ENCODE measurements around the gene KBTBD2. TPM values are rescaled to one million over a fixed set of nuclear protein-coding genes. Genes with fewer than 3 reads are reported as not detected.

KBTBD2 gene
- polyA plus RNA-seq, 3 donors: 23.7 to 48.4 (median 33.9) TPM

DNA sequence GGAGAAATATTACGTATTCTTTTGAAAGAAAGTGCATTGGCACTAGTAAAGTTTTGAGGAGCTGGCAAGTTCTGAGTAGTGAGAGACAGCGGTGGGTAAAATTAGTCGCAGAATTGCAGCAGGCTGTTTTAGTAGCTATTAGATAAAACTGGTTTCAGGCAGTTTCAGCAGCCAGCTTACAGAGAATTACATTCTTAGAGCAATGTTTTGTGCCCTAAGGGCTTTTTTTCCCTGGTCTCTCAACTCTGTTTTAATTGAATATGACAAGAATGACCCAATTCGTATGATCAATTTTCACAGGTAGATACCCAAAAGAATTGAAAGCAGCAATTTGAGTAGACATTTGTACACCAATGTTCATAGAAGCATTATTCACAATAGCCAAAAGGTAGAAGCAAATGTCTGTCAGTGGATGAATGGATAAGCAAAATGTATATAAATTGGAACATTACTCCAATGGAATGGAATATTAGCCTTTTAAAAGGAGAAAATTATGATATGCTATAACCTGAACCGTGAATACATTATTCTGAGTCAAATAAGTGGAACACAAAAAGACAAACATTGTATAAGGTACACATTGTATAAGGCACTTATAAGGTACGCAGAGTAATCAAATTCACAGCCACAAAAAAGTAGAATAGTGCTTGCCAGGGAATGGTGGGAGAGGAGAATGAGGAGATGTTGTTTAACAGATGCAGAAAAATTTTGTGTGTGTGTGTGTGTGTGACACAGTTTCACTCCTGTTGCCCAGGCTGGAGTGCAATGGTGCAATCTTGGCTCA is 5.2 kb upstream of the KBTBD2 start:
- peaks cover 12% of the 10 kb centered on the region for H3K4me1 Mint-ChIP-seq
- no peak overlapping the region for H3K4me3 ChIP-seq (replicated peaks in 1 of 3; ENCODE audit: low read depth in 2 of 3, low read length in 3 of 3)
- no peak overlapping the region for H3K27ac ChIP-seq (ENCODE audit: low read depth in 1 of 2, low read length in 2 of 2)
- no peak overlapping the region for H3K4me2 ChIP-seq (replicated peaks; ENCODE audit: extremely low read depth, low read length, poor library complexity, severe bottlenecking)
- H3K27me3 ChIP-seq (ENCODE audit: control insufficient read depth in 2 of 2, insufficient read depth in 2 of 2, low read length in 2 of 2): no peaks in the 10 kb centered on the region
- no peak overlapping the region for H2AFZ ChIP-seq (ENCODE audit: insufficient read depth, low read depth, low read length, poor library complexity, severe bottlenecking)
- H3K4me3 Mint-ChIP-seq: no peak overlapping the region
- no peaks in the 10 kb centered on the region for H3K79me2 ChIP-seq (ENCODE audit: insufficient read depth, low read length)
- H3K9ac ChIP-seq (ENCODE audit: insufficient read depth, low read length, poor library complexity, severe bottlenecking): no peak overlapping the region
- no peaks in the 10 kb centered on the region for H3K36me3 Mint-ChIP-seq
- peaks cover 11 to 13% of the 10 kb centered on the region in 2 donors for H3K4me1 ChIP-seq (ENCODE audit: control insufficient read depth in 1 of 2, insufficient read depth in 2 of 2, low read length in 2 of 2)
- WGBS (ENCODE audit: insufficient coverage): 94% methylated on average over 3 of the region's 6 CpGs
- no peaks in the 10 kb centered on the region for H3K9me3 ChIP-seq (replicated peaks in 1 of 2; ENCODE audit: control insufficient read depth in 1 of 2, insufficient read depth in 1 of 2, low read length in 2 of 2)
- no peaks in the 10 kb centered on the region for H3K36me3 ChIP-seq (replicated peaks in 1 of 2; ENCODE audit: control insufficient read depth in 1 of 2, insufficient read depth in 2 of 2, low read length in 2 of 2)
- H3K27me3 Mint-ChIP-seq (ENCODE audit: low read depth in 3 of 3): peaks cover 0 to 4% (median 4%) of the 10 kb centered on the region in 3 donors
- no peaks in the 10 kb centered on the region for H4K20me1 ChIP-seq (ENCODE audit: insufficient read depth, low read length)
- intact Hi-C loops (cut with micrococcal nuclease): loop anchor here (10.0 kb wide), 2 partner anchors 228 to 402 kb away; partner anchors contain the start of genes AVL9 (in 1 of the 2), BBS9 (in 1 of the 2) and LSM5 (in 1 of the 2)
- H3K9me3 Mint-ChIP-seq: no peaks in the 10 kb centered on the region
- no peak overlapping the region for H3K27ac Mint-ChIP-seq
- DNase-seq: no peak
- TF ChIP-seq, protein P1, sequence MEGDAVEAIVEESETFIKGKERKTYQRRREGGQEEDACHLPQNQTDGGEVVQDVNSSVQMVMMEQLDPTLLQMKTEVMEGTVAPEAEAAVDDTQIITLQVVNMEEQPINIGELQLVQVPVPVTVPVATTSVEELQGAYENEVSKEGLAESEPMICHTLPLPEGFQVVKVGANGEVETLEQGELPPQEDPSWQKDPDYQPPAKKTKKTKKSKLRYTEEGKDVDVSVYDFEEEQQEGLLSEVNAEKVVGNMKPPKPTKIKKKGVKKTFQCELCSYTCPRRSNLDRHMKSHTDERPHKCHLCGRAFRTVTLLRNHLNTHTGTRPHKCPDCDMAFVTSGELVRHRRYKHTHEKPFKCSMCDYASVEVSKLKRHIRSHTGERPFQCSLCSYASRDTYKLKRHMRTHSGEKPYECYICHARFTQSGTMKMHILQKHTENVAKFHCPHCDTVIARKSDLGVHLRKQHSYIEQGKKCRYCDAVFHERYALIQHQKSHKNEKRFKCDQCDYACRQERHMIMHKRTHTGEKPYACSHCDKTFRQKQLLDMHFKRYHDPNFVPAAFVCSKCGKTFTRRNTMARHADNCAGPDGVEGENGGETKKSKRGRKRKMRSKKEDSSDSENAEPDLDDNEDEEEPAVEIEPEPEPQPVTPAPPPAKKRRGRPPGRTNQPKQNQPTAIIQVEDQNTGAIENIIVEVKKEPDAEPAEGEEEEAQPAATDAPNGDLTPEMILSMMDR (IDR thresholded peaks at IDR 0.05): no peak

DNA sequence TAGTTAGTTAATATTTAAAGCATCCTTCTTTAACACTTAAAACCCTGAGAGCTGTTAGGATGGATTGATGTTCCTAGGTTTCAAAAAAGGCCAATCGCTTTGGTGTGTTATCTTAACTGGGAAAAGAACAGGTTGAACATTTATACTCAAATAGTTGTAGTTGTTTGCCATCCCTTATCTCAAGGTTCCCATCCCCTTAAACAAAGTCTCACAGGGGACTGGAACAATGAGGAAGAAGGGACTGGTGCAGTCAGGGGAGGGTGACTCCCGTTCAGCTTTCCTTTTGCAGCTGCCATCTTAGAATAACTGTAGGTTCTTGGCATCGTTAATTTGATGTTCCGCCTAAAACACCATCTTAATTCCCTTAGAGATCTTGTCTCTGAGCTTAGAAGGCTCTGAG is 2.6 kb upstream of the KBTBD2 start:
- Histone ChIP-seq H3K9ac (ENCODE audit: insufficient read depth, low read length, poor library complexity, severe bottlenecking) (no peak overlapping the region), H3K27me3 (ENCODE audit: control insufficient read depth in 2 of 2, insufficient read depth in 2 of 2, low read length in 2 of 2) (no peaks in the 10 kb centered on the region), H2AFZ (ENCODE audit: insufficient read depth, low read depth, low read length, poor library complexity, severe bottlenecking) (peak overlapping the region; percentile 34), H3K4me3 (replicated peaks in 1 of 3; ENCODE audit: low read depth in 2 of 3, low read length in 3 of 3) (no peak overlapping the region), H3K36me3 (replicated peaks in 1 of 2; ENCODE audit: control insufficient read depth in 1 of 2, insufficient read depth in 2 of 2, low read length in 2 of 2) (no peaks in the 10 kb centered on the region), H3K79me2 (ENCODE audit: insufficient read depth, low read length) (peaks cover 18% of the 10 kb centered on the region), H3K27ac (ENCODE audit: low read depth in 1 of 2, low read length in 2 of 2) (no peak overlapping the region), H3K4me2 (replicated peaks; ENCODE audit: extremely low read depth, low read length, poor library complexity, severe bottlenecking) (no peak overlapping the region), H4K20me1 (ENCODE audit: insufficient read depth, low read length) (peaks cover 12% of the 10 kb centered on the region), H3K4me1 (ENCODE audit: control insufficient read depth in 1 of 2, insufficient read depth in 2 of 2, low read length in 2 of 2) (peaks cover 20 to 25% of the 10 kb centered on the region in 2 donors), H3K9me3 (replicated peaks in 1 of 2; ENCODE audit: control insufficient read depth in 1 of 2, insufficient read depth in 1 of 2, low read length in 2 of 2) (no peaks in the 10 kb centered on the region)
- TF ChIP-seq, protein P1 (IDR thresholded peaks at IDR 0.05): no peak
- WGBS (ENCODE audit: insufficient coverage): no CpG with 5 or more reads among the region's 4 CpGs
- Mint-ChIP-seq H3K36me3 (no peaks in the 10 kb centered on the region), H3K27ac (no peak overlapping the region), H3K9me3 (peaks cover 0 to 2% (median 0%) of the 10 kb centered on the region in 7 donors), H3K4me1 (peaks cover 22% of the 10 kb centered on the region), H3K4me3 (no peak overlapping the region), H3K27me3 (ENCODE audit: low read depth in 3 of 3) (peaks cover 0 to 7% (median 3%) of the 10 kb centered on the region in 3 donors)
- intact Hi-C loops (cut with micrococcal nuclease): loop anchor here (5.0 to 10.0 kb wide), 4 partner anchors 168 to 402 kb away; partner anchors contain the start of genes LSM5 (in 2 of the 2), NT5C3A (in 2 of the 2), AVL9 (in 1 of the 2) and BBS9 (in 1 of the 2)
- DNase-seq: no peak
